Embryonic facial prominence (tissue), 1 donor: ENCODE measurements around the gene PRMT3.
"Not testable (repeated sequence)": the region's sequence is repeated elsewhere in the genome, so short reads cannot be mapped to it uniquely, and the experiment has no call there.

ENCODE experiments used
- DNase-seq: peaks from one replicate; pipeline ENCODE4 v3.0.0-alpha.2; 2016; ENCODE audit errors: extremely low spot score

Gene PRMT3

DNA sequence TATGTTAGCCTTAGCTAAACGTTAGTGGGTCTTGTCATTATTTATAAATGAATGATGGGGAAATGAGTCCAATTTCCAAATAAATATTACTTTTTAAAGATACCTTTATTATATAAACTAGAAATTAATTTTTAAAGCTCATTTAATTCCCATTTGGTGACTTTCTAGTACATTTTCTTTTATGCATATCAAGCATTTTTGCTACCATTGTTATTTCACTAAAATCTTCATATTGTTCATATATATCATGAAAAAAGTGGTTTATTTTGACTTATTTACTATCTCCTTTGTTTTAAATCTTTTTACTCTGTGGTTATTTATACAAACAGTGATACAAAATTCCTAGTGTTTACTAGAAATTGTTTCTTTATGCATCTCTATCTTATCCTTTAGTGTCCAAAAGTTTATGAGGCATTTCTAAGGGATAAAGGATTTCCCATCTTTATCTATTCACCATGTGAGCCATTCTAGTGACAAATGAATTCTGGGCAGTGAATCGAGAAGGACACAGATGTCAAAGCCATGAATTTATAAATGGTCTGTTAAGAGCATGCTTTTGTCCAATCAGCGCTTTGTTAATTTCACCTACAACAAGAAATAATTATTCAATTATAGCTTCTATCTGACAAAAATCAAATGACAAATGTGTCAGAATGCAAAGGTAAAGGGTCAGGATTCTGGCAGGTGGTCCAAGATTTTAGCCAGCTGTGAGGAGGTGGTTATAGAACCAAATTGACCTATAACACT, 70.6 kb downstream of the PRMT3 start:
- DNase-seq, result no peak

- DNase-seq, result no peak
These were observed 71.6 kb downstream of the PRMT3 start for GRCh38 chr11:20458905-20459632.

DNA sequence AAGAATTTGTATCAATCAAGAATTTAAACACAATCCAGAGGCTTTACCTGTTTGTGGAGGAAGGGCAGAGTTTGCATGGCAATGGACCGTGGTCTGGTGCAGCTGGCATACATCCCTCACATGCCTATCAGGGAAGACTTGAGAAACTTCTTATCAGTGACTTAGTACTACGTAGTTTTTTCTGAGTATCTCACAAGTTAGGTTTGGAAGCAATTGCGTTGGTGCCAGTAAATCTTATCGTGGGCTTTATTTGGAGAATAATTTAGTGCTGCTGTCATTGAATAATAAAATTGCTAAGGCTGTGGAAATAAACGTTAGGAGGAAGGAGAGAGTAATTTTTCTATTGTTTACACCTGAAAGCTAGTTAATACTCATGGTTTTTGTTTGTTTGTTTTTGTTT, 72.3 kb downstream of the PRMT3 start:
- no peak for DNase-seq

DNA sequence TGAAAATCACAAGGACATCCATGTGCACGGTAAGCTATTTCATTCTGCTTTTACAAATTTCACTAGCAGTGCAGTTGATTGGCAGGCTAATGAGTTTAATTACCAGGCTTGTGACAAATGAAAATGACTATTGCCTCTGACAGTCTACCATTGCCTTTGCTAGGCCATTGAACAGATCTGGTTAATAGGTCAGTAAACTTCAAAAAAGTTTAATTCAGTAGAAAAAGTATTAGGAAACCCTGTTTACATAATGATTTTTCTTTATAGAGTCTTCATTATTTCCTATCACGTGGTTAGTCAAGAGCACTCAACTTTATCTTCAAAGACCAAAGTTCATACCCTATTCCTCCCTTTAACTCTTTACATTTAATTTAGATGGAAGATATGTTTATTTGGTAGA, 77.0 kb downstream of the PRMT3 start:
- no peak for DNase-seq

GRCh38 chr11:20467487-20468185, 80.1 kb downstream of the PRMT3 start:
- no peak for DNase-seq

GRCh38 chr11:20470348-20470747, 82.8 kb downstream of the PRMT3 start:
- DNase-seq, result no peak

GRCh38 chr11:20471929-20472328, 84.4 kb downstream of the PRMT3 start:
- DNase-seq, result not testable (repeated sequence)

- DNase-seq, result no peak
These were observed 86.8 kb downstream of the PRMT3 start for GRCh38 chr11:20474176-20474881.

- no peak for DNase-seq
These were observed 87.5 kb downstream of the PRMT3 start for GRCh38 chr11:20474882-20475517.

DNA sequence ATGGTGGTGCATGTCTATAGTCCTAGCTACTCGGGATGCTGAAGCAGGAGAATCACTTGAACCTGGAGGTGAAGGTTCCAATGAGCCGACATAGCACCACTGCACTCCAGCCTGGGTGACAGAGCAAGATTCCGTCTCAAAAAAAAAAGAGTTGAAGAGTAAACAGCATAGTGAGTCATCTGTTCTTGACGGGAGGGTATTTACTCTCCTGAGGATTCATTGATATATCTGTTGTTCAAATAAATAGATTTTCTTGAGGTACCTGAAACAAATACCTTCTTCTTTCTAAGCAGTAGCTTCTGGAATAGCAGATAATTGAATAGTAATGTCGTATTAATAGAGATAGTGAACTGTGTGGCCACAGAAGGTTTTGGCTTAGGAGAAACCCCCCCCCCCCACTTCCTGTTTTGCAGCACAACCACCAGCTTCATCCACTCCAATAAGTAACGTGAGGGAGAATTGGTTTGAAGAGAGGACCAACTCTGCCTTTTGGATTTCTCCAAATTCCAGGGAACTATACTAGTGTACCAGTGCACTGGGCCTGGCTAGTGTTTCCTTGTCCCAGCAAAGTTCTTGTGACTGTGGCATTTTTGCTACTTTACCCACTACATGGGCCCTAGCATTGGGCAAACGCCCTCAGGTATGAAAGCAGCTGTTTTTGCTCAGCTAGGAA, 90.0 kb downstream of the PRMT3 start:
- DNase-seq, result no peak

DNA sequence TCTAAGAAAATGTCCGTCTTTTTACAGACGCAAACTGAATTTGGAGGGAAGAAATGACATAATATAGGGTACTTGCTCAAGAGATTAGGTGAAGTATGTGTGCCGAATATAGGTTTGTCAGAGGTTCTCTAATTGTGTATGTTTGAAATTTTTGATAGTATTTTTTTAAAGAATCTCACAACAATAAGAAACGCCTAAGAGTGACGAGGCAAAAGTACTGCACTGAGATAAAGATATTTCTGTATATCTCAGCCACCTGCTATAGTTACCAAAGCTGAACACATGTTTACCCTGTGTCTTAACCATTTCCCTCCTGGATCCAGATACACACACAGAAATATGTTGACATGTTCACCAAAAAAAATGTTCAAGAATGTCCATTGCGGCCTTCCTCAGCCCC, 92.0 kb downstream of the PRMT3 start:
- no peak for DNase-seq

DNA sequence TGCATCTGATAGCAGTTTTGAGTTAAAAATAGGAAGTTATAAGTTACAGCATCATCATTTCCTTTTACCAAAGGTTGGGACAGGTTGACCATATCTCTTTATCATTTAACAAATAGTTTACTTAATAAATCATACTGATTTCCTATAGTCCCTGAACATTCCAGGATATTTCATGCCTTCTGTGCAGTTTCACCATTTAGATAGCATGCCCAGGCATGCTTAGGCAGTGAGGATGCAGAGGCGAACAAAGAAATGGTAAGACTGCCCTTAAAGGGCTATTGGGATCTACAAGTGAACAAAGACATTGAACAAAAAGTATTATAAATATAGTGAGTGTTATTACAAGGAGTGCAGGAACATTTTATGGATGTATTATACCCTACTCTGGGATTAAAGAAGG, 96.4 kb downstream of the PRMT3 start:
- no peak for DNase-seq

GRCh38 chr11:20484416-20484815, 96.9 kb downstream of the PRMT3 start:
- not testable (repeated sequence) for DNase-seq

DNA sequence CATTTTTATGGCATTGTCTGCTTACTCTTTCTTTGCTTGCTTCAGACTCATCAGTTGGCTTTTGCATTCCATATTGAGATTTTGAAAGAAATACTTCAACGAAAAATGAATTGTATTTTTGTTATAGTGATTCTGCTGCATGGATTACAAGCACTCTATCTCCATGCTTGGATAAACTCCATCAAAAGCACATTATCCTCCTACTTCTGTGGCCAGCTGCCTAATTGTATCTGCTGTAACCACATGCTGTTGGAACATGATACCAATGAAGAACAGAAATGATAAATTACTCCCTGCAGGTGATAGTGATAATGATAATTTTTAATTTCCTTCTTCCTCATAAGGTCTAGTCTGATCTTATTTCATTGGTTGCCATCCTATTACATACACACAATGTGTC, 100.8 kb downstream of the PRMT3 start:
- no peak for DNase-seq

DNA sequence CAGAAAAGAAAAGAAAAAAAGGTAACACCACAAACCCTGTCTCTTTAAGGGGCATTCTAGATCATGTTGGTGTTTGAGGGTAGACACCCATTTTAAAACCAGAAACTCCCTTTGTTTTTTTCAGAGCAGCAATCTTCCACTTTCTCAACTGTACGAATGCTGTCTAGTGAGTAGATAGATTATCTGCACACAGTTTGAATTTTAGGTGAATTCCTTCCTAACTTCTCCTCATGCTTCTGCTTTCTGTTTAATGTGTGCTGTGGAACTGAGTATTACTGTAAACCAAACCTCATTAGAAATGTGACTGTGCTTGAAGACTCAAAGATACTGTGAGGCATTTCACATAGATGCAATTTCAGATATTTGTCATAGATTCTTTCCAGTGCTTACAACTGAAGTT, 102.4 kb downstream of the PRMT3 start:
- DNase-seq, result no peak

- DNase-seq, result no peak
These were observed 105.8 kb downstream of the PRMT3 start for GRCh38 chr11:20493340-20493739.

- no peak for DNase-seq
These were observed 109.7 kb downstream of the PRMT3 start for GRCh38 chr11:20497124-20497792.

- no peak for DNase-seq
These were observed 113.7 kb downstream of the PRMT3 start for GRCh38 chr11:20501252-20501651.

DNA sequence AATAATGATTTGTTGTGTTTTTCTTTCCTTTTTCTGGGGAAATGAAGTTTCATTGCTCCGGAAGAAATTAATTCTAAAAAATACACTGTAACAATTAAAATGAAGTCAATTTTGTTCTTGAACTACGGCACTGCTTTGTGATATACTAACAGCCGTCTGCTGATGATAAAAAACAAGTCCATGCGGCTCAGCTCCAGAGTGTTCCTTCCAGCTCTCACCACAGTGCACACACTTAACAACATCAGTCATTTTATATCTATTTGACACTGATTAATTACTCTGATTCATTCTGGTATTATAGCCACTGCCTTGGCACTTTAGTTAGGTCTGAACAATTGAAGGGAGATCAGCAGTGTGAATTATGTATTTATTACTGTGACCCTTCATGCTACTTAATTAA, 114.5 kb downstream of the PRMT3 start:
- no peak for DNase-seq

GRCh38 chr11:20511982-20512381, 124.5 kb downstream of the PRMT3 start:
- no peak for DNase-seq

GRCh38 chr11:20512869-20513268, 125.4 kb downstream of the PRMT3 start:
- no peak for DNase-seq
